GM19324 (cell line): Measurements from ENCODE around the gene ITGA7.

Experiments
- ATAC-seq: cut with Tn5 transposase; IDR thresholded peaks from one replicate; pipeline ENCODE4 v1.9.1; 2021; ENCODE audit warnings: mild to moderate bottlenecking, moderate library complexity; ENCODE audit not compliant: unreplicated experiment, low FRiP score

Gene ITGA7

GRCh38 chr12:55702861-55703260 is 4.8 kb downstream of the ITGA7 start:
- ATAC-seq = no peak

- no peak for ATAC-seq
Observed at GRCh38 chr12:55700255-55701018, 7.3 kb downstream of the ITGA7 start.

DNA sequence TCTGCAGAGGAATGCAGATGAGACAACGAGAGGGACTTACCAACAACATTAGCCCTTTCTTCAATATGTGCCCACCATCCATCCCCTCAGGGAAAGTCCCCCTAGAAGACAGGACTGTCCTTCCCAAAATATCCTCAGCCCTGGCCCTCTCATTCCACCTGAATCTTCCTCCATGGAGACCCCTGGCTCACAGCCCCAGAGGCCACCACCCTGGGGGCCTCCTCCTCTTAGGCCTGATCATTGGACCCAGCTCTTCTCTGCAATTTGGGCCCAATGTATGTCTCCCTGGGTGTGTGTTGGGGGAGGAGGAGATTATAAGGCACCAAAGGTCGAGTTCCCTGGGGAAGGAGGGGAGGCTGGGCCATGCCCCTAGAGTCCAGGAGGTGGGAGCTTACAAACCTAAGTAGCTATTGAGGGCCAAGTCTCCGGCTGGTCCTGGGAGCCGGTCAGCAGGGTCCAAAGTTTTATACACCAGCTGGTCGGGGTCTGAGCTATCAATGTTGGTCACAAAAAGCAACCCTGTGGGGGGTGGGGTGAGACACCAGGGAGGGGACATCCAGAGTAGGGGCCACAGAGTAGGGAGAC is 8.1 kb downstream of the ITGA7 start:
- no peak for ATAC-seq

GRCh38 chr12:55698965-55699364 is 8.7 kb downstream of the ITGA7 start:
- ATAC-seq = no peak

GRCh38 chr12:55698241-55698955 is 9.3 kb downstream of the ITGA7 start:
- ATAC-seq = no peak

DNA sequence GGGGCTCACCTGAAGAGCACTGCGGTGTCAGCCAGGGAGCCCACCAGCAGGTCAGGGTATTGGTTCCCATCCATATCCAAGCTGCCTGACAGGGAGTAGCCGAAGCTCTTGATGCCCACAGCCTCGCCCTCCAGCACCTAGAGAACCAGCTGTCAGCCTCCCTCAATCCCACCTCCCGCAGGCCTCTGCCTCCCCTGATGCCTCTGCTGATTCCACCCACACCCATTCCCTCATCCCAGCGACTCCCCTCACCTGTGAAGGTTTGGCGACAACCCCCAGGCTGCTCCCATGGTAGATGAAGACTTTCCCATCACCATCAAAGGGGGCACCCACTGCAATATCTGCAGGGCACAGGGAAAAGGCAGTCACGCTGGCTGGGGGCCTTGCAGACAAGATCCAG is 10.0 kb downstream of the ITGA7 start:
- ATAC-seq = no peak

GRCh38 chr12:55696796-55697462 is 10.8 kb downstream of the ITGA7 start:
- ATAC-seq = no peak

DNA sequence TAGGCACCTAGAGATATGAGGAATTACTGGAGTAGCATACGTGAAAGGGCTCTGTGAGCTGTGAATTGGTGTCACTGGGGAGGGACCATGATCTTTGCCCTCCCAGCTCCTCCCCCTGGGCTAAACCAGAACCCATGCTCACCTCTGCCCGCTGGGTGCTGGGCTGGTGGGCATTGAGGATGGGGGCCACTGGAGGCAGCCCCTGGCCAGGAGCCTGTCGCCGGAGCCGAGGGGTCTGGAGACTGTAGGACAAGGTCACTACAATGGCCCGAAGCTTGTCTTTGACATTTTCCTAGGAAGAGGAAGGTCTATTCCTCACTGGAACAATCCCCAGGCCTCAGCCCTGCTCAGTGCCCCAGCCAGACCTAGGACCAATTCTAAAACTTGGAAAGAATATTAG is 11.6 kb downstream of the ITGA7 start:
- no peak for ATAC-seq

GRCh38 chr12:55695349-55695748 is 12.4 kb downstream of the ITGA7 start:
- ATAC-seq = no peak

GRCh38 chr12:55694651-55695050 is 13.1 kb downstream of the ITGA7 start:
- ATAC-seq = no peak

DNA sequence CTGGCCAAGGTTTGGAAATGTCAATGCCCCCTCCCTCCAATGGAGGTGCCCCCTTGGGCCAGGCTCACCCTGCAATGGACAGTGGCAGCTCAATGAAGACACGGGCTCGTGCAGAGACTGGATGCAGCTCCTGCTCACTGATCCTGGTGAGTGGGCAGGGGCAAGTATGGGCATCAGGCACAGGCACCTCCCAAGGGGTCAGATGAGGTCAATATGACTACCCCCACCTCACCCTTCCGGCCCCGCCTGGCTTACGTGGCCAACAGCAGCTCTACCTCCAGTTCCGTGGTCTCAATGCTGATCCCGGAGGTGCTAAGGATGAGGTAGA is 13.6 kb downstream of the ITGA7 start:
- no peak for ATAC-seq

- ATAC-seq = no peak
Observed at GRCh38 chr12:55693323-55694187, 14.1 kb downstream of the ITGA7 start.

DNA sequence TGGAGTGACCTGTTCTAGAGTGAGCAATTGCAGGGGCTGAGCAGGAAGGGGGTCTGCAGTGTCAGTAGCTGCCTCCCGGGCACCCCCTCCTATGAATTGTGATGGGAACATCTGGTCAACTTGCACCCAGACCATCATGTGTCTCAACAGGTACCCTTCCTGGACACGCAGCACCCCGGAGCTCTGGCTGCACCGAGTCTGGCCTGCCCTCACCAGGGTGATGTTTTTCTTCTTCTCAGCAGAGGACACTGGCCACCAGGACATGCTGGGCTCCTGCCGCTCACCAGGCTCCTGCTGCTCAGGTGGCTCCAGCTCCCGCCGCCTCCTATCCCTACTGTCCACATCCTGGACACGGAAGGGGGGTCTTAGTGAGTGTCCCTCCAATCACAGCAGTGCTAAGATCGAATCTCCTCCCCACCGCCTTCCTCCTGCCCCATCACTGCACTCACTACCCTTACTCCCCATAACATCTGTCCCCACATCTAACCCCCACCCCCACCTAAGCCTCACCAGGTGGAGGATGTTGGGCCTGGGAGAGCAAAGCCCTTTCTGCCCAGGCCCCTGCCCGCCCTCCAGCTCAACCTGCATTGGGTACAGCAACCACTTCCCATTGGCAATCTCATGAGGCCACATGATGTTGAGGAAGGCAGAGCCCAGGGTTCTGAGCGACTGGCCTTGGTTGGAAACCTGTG is 14.9 kb downstream of the ITGA7 start:
- no peak for ATAC-seq

- ATAC-seq = no peak
Observed at GRCh38 chr12:55688716-55689655, 18.7 kb downstream of the ITGA7 start.

GRCh38 chr12:55687746-55688145 is 20.0 kb downstream of the ITGA7 start:
- ATAC-seq = no peak

DNA sequence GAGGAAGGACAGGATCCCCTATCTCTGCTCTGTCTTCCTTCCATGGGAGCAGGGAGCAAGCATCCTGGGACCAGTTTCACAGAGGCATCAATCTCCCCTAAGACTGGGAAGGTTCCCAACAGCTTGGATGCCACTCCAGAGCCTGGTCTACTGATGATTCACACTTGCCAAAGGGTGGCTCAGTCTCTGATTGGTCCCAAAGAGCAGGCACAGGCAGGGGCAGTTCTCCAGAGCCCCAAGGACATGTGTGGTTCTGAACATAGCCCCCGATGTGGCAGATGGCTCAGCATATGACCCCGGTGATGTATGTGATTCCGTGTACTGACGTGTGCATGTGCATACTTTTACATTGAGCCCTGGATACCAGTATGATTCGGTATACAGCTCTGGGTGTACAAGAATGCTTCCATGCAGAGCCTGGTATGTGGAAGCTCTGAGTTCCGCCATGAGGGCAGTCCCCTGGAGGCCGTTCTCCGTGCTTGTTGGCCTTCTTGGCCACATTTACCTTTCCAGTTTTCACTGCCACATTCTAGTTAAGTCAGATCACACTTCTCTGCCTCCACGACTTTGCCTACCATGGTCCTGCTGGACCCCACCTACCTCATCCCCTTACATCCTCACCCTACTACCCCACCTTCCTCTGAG is 21.2 kb downstream of the ITGA7 start:
- ATAC-seq = no peak

DNA sequence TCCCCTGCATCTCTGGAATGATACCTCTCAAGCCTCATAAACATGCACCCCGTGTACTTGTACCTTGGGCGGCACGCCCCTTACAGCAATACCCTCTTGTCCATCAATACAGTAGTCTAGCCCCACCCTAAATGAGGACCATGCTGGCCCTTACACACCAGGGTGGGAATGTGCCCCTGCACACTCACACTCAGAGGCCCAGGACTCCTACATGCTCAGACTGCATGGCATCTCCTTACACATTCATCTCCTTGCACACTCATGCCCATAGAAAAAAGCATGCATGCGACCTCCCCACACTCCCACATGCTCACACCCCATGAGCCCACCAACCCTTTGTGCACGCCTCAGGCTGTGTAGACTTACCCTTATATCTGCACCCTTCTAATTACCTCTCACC is 22.0 kb downstream of the ITGA7 start:
- no peak for ATAC-seq

- ATAC-seq = no peak
Observed at GRCh38 chr12:55684761-55685370, 22.8 kb downstream of the ITGA7 start.
